H1 (cell line): ENCODE results near the gene CAPN11. TPM values are rescaled to one million over a fixed set of nuclear protein-coding genes. Genes with fewer than 3 reads are reported as not detected.

ENCODE experiments used
- CHD7 ChIP-seq: fragments of 300-600 bp; sonication (generic); IDR thresholded peaks from 2 replicates; pipeline ENCODE4 v1.7.1; 2012; ENCODE audit warnings: low read length, moderate library complexity, mild to moderate bottlenecking, inconsistent platforms; ENCODE audit not compliant: insufficient replicate concordance
- CREB1 ChIP-seq: IDR thresholded peaks from 2 replicates; pipeline ENCODE4 v1.6.1; 2012; ENCODE audit warnings: inconsistent platforms
- RAD21 ChIP-seq, 2 experiments: IDR thresholded peaks in 1 of 2; conservative IDR thresholded peaks in 1 of 2; 2 replicates each; pipeline ENCODE4 v1.6.1; 2011; ENCODE audit warnings: low read depth in 2 of 2, low read length in 2 of 2, improper control_type of control experiment in 1 of 2, inconsistent platforms in 1 of 2, mild to moderate bottlenecking in 1 of 2, moderate library complexity in 1 of 2
- SP4 ChIP-seq: IDR thresholded peaks from 2 replicates; pipeline ENCODE4 v1.6.1; 2012; ENCODE audit warnings: low read length, inconsistent platforms
- TCF12 ChIP-seq: IDR thresholded peaks from 2 replicates; pipeline ENCODE4 v1.6.1; 2011; ENCODE audit warnings: low read depth, mild to moderate bottlenecking, low read length
- polyA plus RNA-seq, 7 experiments: library from polyadenylated mRNA; depleted of rRNA in 3 of 7; stranded (reverse) in 5 of 7; unstranded in 2 of 7; fragments of >200 nt in 5 of 7; fragments of 200-250 nt in 2 of 7; gene quantifications; 1 replicate in 5 of 7; 2 replicates in 1 of 7; 4 replicates in 1 of 7; pipeline versions ENCODE4 v1.2.1 to v1.2.3, GENCODE V29; 2011 to 2013; ENCODE audit warnings: missing spikeins in 2 of 7, mixed read lengths in 2 of 7
- total RNA-seq: library from RNA; stranded (reverse); fragmentation: NEBNext Ultra II Directional; extraction: Animal tissue kit (Norgen Biotek cat#: 25700); gene quantifications from 2 replicates; pipeline ENCODE4 v1.2.1, GENCODE V29; 2021

Gene CAPN11
- total and polyA plus RNA-seq, 2 of the 8 experiments (the other 6 are each of a cell fraction or from before 2014, with no cell fraction given): 0.95 to 0.97 TPM

- TF ChIP-seq CHD7 (no peak), SP4 (no peak), RAD21 (IDR thresholded peaks at IDR 0.05 in 1 of 2, conservative IDR thresholded peaks at IDR 0.05 in 1 of 2; ENCODE audit: low read depth in 2 of 2, low read length in 2 of 2) (no peak), TCF12 (no peak), CREB1 (no peak)
- TF ChIP-seq, all 59 proteins: peak for 0
Measured at GRCh38 chr6:44145839-44146238, 12.8 kb upstream of the CAPN11 start (continued).
